HG03097 (cell line): ENCODE measurements around the gene NME8.
"Not testable (repeated sequence)": the region's sequence is repeated elsewhere in the genome, so short reads cannot be mapped to it uniquely, and the experiment has no call there.

Experiments used
- ATAC-seq: cut with Tn5 transposase; IDR thresholded peaks from one replicate; pipeline ENCODE4 v1.9.1; 2021; ENCODE audit not compliant: unreplicated experiment, low FRiP score

The NME8 gene

DNA sequence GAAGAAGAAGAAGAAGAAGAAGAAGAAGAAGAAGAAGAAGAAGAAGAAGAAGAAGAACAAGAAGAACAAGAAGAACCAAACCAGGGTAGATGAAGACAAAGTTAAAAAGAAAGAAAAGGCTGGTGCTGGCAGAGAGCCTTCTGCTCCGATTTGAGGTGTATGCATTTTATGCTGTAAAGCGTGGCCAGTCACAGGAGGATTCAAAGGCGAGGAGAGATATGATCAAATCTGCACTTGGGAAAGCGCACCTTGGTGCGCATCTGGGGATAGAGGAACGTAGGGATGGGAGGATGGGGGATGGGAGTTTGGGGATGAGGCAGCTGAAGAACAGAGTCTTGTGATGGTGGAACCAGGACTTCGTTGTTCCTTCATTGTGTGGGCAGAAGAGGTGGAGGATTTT is at the start of gene NME8:
NME8 (plus strand) TSS at position 301 of the 400 bp plus-strand sequence. CDS start 1,670 bp downstream, outside the sequence.
- ATAC-seq, result no peak

DNA sequence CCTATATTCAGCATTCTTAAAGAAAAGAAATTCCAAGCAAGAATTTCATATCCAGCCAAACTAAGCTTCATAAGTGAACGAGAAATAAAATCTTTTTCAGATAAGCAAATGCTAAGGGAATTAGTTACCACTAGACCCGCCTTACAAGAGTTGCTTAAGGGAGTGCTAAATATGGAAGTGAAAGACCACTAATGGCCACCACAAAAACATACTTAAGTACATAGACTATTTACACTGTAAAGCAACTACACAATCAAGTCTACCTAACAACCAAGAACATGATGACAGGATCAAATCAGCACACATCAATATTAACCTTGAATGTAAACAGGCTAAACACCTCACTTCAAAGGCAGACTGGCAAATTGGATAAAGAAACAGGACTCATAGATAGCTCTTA is 42.2 kb upstream of the NME8 start:
- no peak for ATAC-seq

GRCh38 chr7:37812161-37812580 is 36.2 kb upstream of the NME8 start:
- ATAC-seq, result not testable (repeated sequence)

DNA sequence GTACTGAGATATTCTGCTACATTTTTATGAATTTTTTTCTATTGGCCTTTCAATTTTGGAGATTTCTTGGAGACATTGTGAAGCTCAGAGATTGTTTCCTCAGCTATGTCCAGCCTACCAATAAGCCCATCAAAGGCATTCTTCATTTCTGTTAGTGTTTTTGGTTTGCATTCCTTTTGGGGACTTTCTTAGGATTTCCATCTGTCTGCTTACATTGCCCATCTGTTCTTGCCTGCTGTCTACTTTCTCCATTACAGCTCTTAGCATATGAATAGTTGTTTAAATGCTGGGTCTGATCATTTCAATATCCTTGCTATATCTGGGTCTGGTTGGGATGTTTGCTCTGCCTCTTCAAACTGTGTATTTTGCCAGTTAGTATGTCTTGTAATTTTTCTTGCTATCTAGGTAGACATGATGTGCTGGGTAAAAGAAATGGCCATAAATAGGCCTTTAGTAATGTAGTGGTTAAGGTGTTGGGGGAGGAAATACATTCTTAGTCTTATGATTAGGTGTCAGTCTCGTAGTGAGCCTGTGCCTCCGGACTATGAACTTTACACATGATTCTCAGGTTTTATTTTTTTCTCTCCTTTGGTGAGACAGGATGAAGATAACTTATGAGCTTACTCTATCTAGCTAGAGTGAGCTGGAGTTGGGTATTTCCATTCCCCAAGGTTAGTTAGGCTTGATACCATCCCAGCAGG is 32.6 kb upstream of the NME8 start:
- peak; percentile 82 for ATAC-seq

GRCh38 chr7:37816922-37817590 is 31.3 kb upstream of the NME8 start:
- ATAC-seq, result no peak

- no peak for ATAC-seq
These were observed 30.8 kb upstream of the NME8 start for GRCh38 chr7:37817591-37817960.

- ATAC-seq, result no peak
These were observed 30.2 kb upstream of the NME8 start for GRCh38 chr7:37817996-37818720.

GRCh38 chr7:37820708-37821468 is 27.5 kb upstream of the NME8 start:
- ATAC-seq, result peak; percentile 60

DNA sequence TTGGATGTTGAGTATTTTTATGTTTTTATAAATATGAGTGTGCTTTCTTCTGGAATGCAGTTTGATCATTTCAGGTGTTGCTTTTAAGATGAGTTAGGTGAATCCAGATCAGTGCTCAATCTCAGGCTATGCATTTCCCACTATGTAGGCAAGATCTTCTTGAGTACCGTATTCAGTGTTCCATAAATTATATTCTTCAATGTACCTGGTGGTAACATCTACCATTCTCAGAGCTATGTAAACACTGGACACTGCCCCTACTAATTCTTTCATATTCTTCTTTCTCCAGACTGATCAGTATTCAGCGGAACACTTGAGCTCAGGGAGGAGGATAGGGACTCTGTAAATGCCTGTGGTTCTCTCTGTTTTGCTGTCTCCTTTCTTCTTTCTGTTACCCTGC is 25.5 kb upstream of the NME8 start:
- ATAC-seq, result no peak

GRCh38 chr7:37823557-37823956 is 24.8 kb upstream of the NME8 start:
- no peak for ATAC-seq

GRCh38 chr7:37825038-37825437 is 23.4 kb upstream of the NME8 start:
- no peak for ATAC-seq

DNA sequence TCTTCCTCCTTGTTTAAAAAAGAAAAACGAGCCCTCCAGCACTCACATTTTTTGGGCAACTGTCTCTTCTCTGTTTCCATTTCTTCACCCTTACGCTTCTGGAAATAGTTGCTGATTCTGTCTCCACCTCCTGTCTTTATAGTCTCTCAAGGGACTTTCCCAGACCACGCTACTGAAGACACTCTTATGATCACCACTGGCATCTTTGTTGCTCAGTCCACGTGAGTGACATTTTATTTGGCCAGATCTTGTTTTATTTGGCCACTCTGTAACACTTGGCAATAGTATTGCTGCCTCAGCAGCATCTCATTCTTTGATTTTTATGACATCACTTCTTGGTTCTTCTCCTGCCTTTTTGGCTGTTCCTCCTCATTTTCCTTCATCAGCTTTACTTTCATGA is 21.6 kb upstream of the NME8 start:
- no peak for ATAC-seq

GRCh38 chr7:37831244-37831643 is 17.2 kb upstream of the NME8 start:
- no peak for ATAC-seq

- ATAC-seq, result peak; percentile 79
These were observed 16.2 kb upstream of the NME8 start for GRCh38 chr7:37832194-37832593.

DNA sequence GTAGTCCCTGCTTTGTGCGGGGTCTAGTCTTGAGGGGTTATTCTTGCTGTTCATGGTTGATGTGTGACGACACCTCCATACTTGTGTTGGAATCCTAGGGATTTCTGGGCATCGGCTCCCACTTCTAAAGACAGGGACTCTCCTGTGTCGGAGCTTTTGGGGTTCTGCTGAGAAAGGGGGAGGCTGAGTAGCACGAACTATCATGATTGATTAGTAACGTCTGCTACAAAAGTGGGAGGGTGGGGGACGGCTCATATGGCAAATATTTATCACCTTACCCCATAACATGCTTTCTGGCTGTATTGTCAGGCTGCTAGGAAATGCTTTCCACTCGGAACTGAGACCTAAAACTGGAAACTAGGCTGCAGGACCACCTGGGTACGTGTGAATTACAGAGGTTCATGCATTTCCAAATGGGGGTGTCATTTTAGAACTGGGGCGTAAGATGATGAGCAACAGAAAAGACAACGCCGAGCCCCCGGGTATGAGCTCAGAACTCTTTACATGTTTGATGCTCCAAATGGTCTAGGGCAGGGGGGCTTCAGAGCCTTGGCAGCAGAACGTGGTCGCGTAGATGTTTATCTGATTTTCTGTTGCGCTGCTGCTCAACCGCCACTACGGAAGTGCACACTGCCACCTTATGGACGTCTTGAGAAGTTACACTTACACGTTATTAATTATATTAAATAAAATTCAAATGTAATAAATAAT is 15.1 kb upstream of the NME8 start:
- ATAC-seq, result no peak

GRCh38 chr7:37833818-37834146 is 14.6 kb upstream of the NME8 start:
- no peak for ATAC-seq

- ATAC-seq, result no peak
These were observed 5.1 kb downstream of the NME8 start for GRCh38 chr7:37853468-37853867.

DNA sequence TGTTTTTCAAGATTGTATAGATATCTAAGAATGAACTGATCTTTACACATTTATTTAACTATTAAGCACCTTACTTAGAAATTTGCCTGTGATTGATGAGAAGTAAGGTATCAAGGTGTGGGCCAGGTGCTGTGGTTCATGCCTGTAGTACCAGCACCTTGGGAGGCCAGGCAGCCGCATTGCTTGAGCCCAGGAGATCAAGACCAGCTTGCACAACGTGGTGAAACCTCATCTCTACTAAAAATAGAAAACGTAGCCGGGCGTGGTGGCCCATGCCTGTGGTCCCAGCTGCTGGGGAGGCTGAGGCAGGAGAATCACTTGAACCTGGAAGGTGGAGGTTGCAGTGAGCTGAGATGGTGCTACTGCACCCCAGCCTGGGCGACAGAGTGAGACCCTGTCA is 33.7 kb downstream of the NME8 start:
- no peak for ATAC-seq

DNA sequence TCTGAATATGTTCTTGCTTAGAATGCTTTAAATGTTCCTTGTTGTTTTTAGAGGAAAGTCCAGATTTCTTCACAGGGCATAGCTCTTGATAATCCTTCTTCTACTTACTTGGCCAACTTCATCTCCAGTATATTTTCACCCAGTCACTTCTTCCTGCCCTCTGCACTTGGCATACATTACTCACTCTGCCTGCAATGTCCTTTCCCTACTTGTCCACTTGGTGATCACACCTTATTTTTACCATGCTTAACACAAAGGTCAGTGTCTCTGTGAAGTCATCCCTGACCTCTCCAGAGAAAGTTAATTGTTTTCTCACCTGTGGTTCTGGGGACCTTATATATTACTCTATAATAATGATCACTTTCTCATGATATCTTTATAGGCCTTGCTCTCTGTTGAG is 45.0 kb downstream of the NME8 start:
- no peak for ATAC-seq

DNA sequence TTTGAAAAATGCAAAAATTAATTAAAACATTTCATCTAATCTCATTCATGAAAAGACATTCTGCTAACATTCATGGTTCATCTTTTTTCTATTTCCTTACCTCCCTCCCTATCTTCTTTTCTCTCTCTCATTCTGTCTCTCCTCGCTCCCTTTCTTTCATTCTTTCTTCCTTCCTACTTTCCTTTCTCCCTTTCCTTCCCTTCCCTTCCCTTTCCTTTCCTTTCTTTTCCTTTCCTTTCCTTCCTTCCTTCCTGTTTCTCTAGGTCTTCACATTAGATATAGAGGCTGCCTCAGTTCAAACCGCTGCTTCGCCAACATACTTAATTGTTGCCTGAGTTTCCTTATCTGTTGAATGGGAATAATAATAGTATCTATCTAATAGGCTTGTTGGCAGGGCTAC is 46.3 kb downstream of the NME8 start:
- no peak for ATAC-seq
